Endodermal cell (in vitro differentiated cells): ENCODE results near the gene SSBP3. TPM values are rescaled to one million over a fixed set of nuclear protein-coding genes. Genes with fewer than 3 reads are reported as not detected.

Experiments used
- DNase-seq: peaks from one replicate; pipeline ENCODE4 v3.0.0-alpha.2; 2017
- H3K27ac ChIP-seq: 2 replicates; pipeline ENCODE4 v1.5.1; 2013; ENCODE audit warnings: mild to moderate bottlenecking, low read depth, low read length, moderate library complexity
- H3K27me3 ChIP-seq: 2 replicates; pipeline ENCODE4 v1.6.1; 2013; ENCODE audit warnings: mild to moderate bottlenecking, low read length, moderate library complexity; ENCODE audit not compliant: insufficient read depth, control insufficient read depth, poor library complexity, severe bottlenecking
- H3K36me3 ChIP-seq: 2 replicates; pipeline ENCODE4 v1.7.0; 2013; ENCODE audit warnings: mild to moderate bottlenecking, low read length, moderate library complexity; ENCODE audit not compliant: control insufficient read depth, insufficient read depth
- H3K4me1 ChIP-seq: one replicate; pipeline ENCODE4 v1.7.0; 2013; ENCODE audit warnings: low read length; ENCODE audit not compliant: control insufficient read depth, insufficient read depth
- H3K4me3 ChIP-seq: 2 replicates; pipeline ENCODE4 v1.5.1; 2013; ENCODE audit warnings: mild to moderate bottlenecking, low read length, moderate library complexity
- H3K9ac ChIP-seq: 2 replicates; pipeline ENCODE4 v1.6.1; 2013; ENCODE audit warnings: mild to moderate bottlenecking, low read length, moderate library complexity; ENCODE audit not compliant: poor library complexity, severe bottlenecking; ENCODE audit errors: extremely low read depth
- H3K9me3 ChIP-seq: 2 replicates; pipeline ENCODE4 v1.6.1; 2013; ENCODE audit warnings: mild to moderate bottlenecking, low read length, moderate library complexity; ENCODE audit not compliant: control insufficient read depth
- H3K27ac Mint-ChIP-seq: 2 replicates; pipeline ENCODE4 v1.8.0; 2020; ENCODE audit warnings: mixed read lengths
- H3K27me3 Mint-ChIP-seq: 2 replicates; pipeline ENCODE4 v1.8.0; 2021; ENCODE audit warnings: mild to moderate bottlenecking, mixed read lengths; ENCODE audit not compliant: insufficient read depth
- H3K36me3 Mint-ChIP-seq: 2 replicates; pipeline ENCODE4 v1.8.0; 2020; ENCODE audit warnings: low read depth, mixed read lengths
- H3K4me1 Mint-ChIP-seq: 2 replicates; pipeline ENCODE4 v1.8.0; 2020; ENCODE audit warnings: mixed read lengths
- H3K4me3 Mint-ChIP-seq: 2 replicates; pipeline ENCODE4 v1.8.0; 2020; ENCODE audit warnings: mild to moderate bottlenecking, moderate library complexity, mixed read lengths
- H3K9me3 Mint-ChIP-seq: 2 replicates; pipeline ENCODE4 v1.8.0; 2020; ENCODE audit warnings: mild to moderate bottlenecking, mixed read lengths
- WGBS, 2 experiments: methylation state at CpG; one replicate each; pipeline versions ENCODE4 v1.1.5 to v1.1.7; 2013; ENCODE audit warnings: missing lambda C conversion rate in 2 of 2, mixed read lengths in 1 of 2; ENCODE audit not compliant: insufficient coverage in 1 of 2, insufficient read length in 1 of 2; 5-methylcytosine and 5-hydroxymethylcytosine counted together
- total RNA-seq, 2 donors: library from RNA; stranded (reverse); fragmentation: NEBNext Ultra II Directional in 1 of 2; extraction: Animal tissue kit (Norgen Biotek cat#: 25700) in 1 of 2; gene quantifications; 2 replicates in 1 of 2; 3 replicates in 1 of 2; pipeline ENCODE4 v1.2.1, GENCODE V29; 2021
- TF ChIP-seq, protein P1 (sequence below): fragments of 200-600 bp; sonication (generic); conservative IDR thresholded peaks from 2 replicates; pipeline ENCODE4 v1.5.0; 2021; ENCODE audit warnings: antibody characterized with exemption, mild to moderate bottlenecking

The SSBP3 gene
- total RNA-seq, 2 donors from 2014 or later, result 342 TPM

DNA sequence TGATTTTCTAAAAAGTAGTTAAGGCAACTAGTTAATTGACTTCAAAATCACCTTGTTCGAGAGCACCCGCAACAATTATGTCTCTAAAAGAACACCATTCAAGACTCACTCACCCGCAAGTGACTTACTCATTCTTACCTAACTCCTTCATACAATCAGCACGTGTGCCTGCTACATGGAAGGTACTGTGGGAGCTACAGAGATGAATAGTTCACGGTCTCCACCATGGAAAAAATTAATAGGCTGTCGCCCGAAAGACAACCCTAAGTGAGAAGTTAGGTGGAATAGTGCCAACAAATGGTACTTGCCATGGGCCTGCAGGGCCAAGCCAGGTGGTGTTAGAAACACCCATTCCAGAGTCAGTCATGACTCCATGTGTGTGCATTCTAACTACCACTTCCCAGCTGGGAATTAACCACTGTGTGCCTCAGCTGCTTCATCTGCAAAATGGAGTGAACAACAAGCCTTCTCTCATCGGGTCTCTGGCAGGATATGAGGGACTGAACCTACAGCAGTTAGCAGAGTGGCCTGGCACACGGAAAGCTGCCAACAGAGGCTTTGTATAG lies 7.1 kb downstream of the SSBP3 start:
- no peak overlapping the region for H3K4me3 Mint-ChIP-seq
- peak overlapping the region; percentile 85 for H3K27ac Mint-ChIP-seq
- Histone ChIP-seq H3K9me3 (no peaks in the 10 kb centered on the region), H3K9ac (no peak overlapping the region), H3K27me3 (no peaks in the 10 kb centered on the region), H3K36me3 (peaks cover 97% of the 10 kb centered on the region), H3K27ac (no peak overlapping the region), H3K4me1 (peaks cover 23% of the 10 kb centered on the region), H3K4me3 (peak overlapping the region; percentile 98)
- 96 to 98% methylated on average over 7 to 9 of the region's 9 CpGs for WGBS, 2 experiments
- H3K4me1 Mint-ChIP-seq, result peaks cover 72% of the 10 kb centered on the region
- TF ChIP-seq, protein P1, sequence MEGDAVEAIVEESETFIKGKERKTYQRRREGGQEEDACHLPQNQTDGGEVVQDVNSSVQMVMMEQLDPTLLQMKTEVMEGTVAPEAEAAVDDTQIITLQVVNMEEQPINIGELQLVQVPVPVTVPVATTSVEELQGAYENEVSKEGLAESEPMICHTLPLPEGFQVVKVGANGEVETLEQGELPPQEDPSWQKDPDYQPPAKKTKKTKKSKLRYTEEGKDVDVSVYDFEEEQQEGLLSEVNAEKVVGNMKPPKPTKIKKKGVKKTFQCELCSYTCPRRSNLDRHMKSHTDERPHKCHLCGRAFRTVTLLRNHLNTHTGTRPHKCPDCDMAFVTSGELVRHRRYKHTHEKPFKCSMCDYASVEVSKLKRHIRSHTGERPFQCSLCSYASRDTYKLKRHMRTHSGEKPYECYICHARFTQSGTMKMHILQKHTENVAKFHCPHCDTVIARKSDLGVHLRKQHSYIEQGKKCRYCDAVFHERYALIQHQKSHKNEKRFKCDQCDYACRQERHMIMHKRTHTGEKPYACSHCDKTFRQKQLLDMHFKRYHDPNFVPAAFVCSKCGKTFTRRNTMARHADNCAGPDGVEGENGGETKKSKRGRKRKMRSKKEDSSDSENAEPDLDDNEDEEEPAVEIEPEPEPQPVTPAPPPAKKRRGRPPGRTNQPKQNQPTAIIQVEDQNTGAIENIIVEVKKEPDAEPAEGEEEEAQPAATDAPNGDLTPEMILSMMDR, result no peak
- H3K27me3 Mint-ChIP-seq, result no peaks in the 10 kb centered on the region
- H3K9me3 Mint-ChIP-seq, result no peaks in the 10 kb centered on the region
- no peak for DNase-seq
- peaks cover 92% of the 10 kb centered on the region for H3K36me3 Mint-ChIP-seq

DNA sequence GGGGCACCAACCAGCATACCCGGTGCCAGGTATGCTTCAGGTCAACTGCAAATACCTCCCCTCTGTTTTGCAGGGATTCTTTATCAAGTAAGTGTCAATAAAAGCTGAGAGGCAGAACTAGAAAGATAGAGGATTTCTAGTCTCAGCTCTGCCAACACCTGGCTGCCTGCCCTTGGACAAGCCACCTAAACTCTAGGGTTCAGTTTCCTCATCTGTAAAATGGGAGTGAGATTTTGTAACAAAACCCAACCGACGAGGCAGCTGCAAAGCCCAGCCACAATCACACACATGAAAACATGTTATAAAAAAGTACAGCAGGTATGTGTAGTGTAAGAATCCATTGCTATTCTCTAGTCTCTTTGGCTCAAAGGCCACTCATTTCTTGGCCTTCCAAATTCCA lies 8.2 kb downstream of the SSBP3 start:
- peak overlapping the region; percentile 85 for H3K27ac Mint-ChIP-seq
- no peak overlapping the region for H3K4me3 ChIP-seq
- WGBS, 2 experiments, result 78 to 96% methylated on average over 1 to 3 of the region's 3 CpGs
- H3K9me3 ChIP-seq, result no peaks in the 10 kb centered on the region
- peaks cover 26% of the 10 kb centered on the region for H3K4me1 ChIP-seq
- H3K4me3 Mint-ChIP-seq, result no peak overlapping the region
- H3K4me1 Mint-ChIP-seq, result peaks cover 66% of the 10 kb centered on the region
- DNase-seq, result no peak
- H3K9me3 Mint-ChIP-seq, result no peaks in the 10 kb centered on the region
- no peaks in the 10 kb centered on the region for H3K27me3 Mint-ChIP-seq
- H3K36me3 Mint-ChIP-seq, result peaks cover 89% of the 10 kb centered on the region
- H3K36me3 ChIP-seq, result peaks cover 97% of the 10 kb centered on the region
- no peaks in the 10 kb centered on the region for H3K27me3 ChIP-seq
- TF ChIP-seq, protein P1, result no peak
- no peak overlapping the region for H3K27ac ChIP-seq
- no peak overlapping the region for H3K9ac ChIP-seq

DNA sequence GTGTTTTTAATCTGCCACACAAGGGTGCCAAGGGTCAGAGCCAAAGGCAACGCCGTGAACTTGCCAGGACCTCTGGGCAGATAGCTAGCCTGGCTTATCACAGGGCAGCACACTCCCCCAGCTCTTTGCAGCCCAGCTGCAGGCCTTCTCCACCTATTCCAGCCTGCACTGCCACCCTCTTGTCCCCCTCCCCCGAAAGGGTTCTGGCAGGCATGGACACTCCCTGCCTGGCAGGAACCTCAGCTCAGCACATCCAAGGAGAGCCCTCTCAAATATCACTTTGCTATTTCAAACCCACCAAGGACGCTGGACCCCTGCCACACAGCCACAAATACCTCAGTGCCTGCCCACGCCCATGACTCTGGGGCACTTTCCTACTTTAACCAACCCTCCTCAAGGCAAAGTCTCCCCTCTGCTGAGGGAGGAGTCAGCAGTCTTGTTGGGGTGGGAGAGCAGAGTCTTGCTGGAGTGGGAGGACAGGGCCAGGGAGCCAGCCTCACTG lies 9.1 kb downstream of the SSBP3 start:
- Mint-ChIP-seq H3K4me3 (peak overlapping the region; percentile 16), H3K27ac (peak overlapping the region; percentile 78), H3K9me3 (no peaks in the 10 kb centered on the region), H3K27me3 (no peaks in the 10 kb centered on the region), H3K4me1 (peaks cover 63% of the 10 kb centered on the region), H3K36me3 (peaks cover 89% of the 10 kb centered on the region)
- no peaks in the 10 kb centered on the region for H3K27me3 ChIP-seq
- peaks cover 97% of the 10 kb centered on the region for H3K36me3 ChIP-seq
- no peaks in the 10 kb centered on the region for H3K9me3 ChIP-seq
- H3K4me3 ChIP-seq, result no peak overlapping the region
- no peak overlapping the region for H3K9ac ChIP-seq
- TF ChIP-seq, protein P1, result no peak
- H3K27ac ChIP-seq, result no peak overlapping the region
- no peak for DNase-seq
- 88 to 100% methylated on average over 2 to 5 of the region's 5 CpGs for WGBS, 2 experiments
- H3K4me1 ChIP-seq, result peaks cover 26% of the 10 kb centered on the region
